OCI-LY1 (cell line): ENCODE results near the gene CD46.
"Not testable (repeated sequence)": the region's sequence is repeated elsewhere in the genome, so short reads cannot be mapped to it uniquely, and the experiment has no call there.

Experiments used
- H2AFZ ChIP-seq: fragments of 200-600 bp; sonication (generic), shearing (Covaris generic); 2 replicates; pipeline ENCODE4 v1.6.0; 2014; ENCODE audit warnings: antibody characterized with exemption, mild to moderate bottlenecking, low read length
- H3F3A ChIP-seq: fragments of 200-600 bp; sonication (generic), shearing (Covaris generic); 2 replicates; pipeline ENCODE4 v1.6.0; 2014; ENCODE audit warnings: mild to moderate bottlenecking, antibody characterized with exemption, low read length, moderate library complexity; ENCODE audit not compliant: insufficient read depth
- H3K27ac ChIP-seq: fragments of 200-600 bp; sonication (generic); 2 replicates; pipeline ENCODE4 v1.5.1; 2014; ENCODE audit warnings: low read length, mixed run types, mild to moderate bottlenecking, low read depth; ENCODE audit not compliant: poor library complexity, severe bottlenecking
- H3K27me3 ChIP-seq: fragments of 200-600 bp; sonication (generic); 2 replicates; pipeline ENCODE4 v1.6.0; 2014; ENCODE audit warnings: antibody characterized with exemption, mild to moderate bottlenecking, low read length, moderate library complexity; ENCODE audit not compliant: insufficient read depth
- H3K36me3 ChIP-seq: fragments of 200-600 bp; sonication (generic); 2 replicates; pipeline ENCODE4 v1.6.1; 2014; ENCODE audit warnings: mild to moderate bottlenecking, antibody characterized with exemption, low read length, moderate library complexity, mixed read lengths; ENCODE audit not compliant: insufficient read depth
- H3K4me1 ChIP-seq: fragments of 200-600 bp; sonication (generic); 2 replicates; pipeline ENCODE4 v1.5.1; 2014; ENCODE audit warnings: mild to moderate bottlenecking, low read length, moderate library complexity; ENCODE audit not compliant: insufficient read depth, severe bottlenecking
- H3K4me2 ChIP-seq: fragments of 200-600 bp; sonication (generic), shearing (Covaris generic); 2 replicates; pipeline ENCODE4 v1.6.1; 2014; ENCODE audit warnings: low read length
- H3K4me3 ChIP-seq: fragments of 200-600 bp; sonication (generic); 2 replicates; pipeline ENCODE4 v1.5.1; 2014; ENCODE audit warnings: low read length, low read depth, mild to moderate bottlenecking, mixed read lengths; ENCODE audit not compliant: poor library complexity, severe bottlenecking
- H3K79me2 ChIP-seq: fragments of 200-600 bp; shearing (Covaris generic); 2 replicates; pipeline ENCODE4 v1.6.1; 2016; ENCODE audit warnings: mixed run types, low read length, mixed read lengths; ENCODE audit not compliant: insufficient read depth
- H3K9ac ChIP-seq: fragments of 200-600 bp; sonication (generic), shearing (Covaris generic); 2 replicates; pipeline ENCODE4 v1.6.1; 2014; ENCODE audit warnings: mild to moderate bottlenecking, low read length, mixed read lengths
- H3K9me2 ChIP-seq: fragments of 200-600 bp; sonication (generic), shearing (Covaris generic); 2 replicates; pipeline ENCODE4 v1.6.1; 2014; ENCODE audit warnings: low read depth, mild to moderate bottlenecking, low read length, mixed read lengths
- H3K9me3 ChIP-seq: fragments of 200-600 bp; shearing (Covaris generic); 2 replicates; pipeline ENCODE4 v1.6.1; 2014; ENCODE audit warnings: low read length, mixed read lengths
- H4K20me1 ChIP-seq: fragments of 200-600 bp; sonication (generic), shearing (Covaris generic); 2 replicates; pipeline ENCODE4 v1.6.0; 2016; ENCODE audit warnings: mild to moderate bottlenecking, low read length; ENCODE audit not compliant: insufficient read depth
- CTCF ChIP-seq: fragments of 200-600 bp; sonication (generic), shearing (Covaris generic); IDR thresholded peaks from 2 replicates; pipeline ENCODE4 v1.5.1; 2017; ENCODE audit warnings: mild to moderate bottlenecking, antibody characterized with exemption, low read length, moderate library complexity, mixed read lengths
- EZH2 ChIP-seq: fragments of 200-600 bp; sonication (generic), shearing (Covaris generic); IDR thresholded peaks from 2 replicates; pipeline ENCODE4 v1.8.0; 2017; ENCODE audit warnings: borderline replicate concordance, mixed run types, mild to moderate bottlenecking, antibody characterized with exemption, low read length, moderate library complexity, mixed read lengths

CD46 gene

GRCh38 chr1:207711285-207711684, 40.6 kb upstream of the CD46 start:
- no peaks in the 10 kb centered on the region for H3F3A ChIP-seq
- H3K4me3 ChIP-seq = no peak overlapping the region
- no peaks in the 10 kb centered on the region for H3K79me2 ChIP-seq
- no peak overlapping the region for H2AFZ ChIP-seq
- no peaks in the 10 kb centered on the region for H3K4me1 ChIP-seq
- H3K9me3 ChIP-seq = no peaks in the 10 kb centered on the region
- no peak overlapping the region for H3K27ac ChIP-seq
- no peaks in the 10 kb centered on the region for H3K9me2 ChIP-seq
- no peak for TF ChIP-seq EZH2
- TF ChIP-seq CTCF = no peak
- H3K27me3 ChIP-seq = no peaks in the 10 kb centered on the region
- no peaks in the 10 kb centered on the region for H4K20me1 ChIP-seq
- no peak overlapping the region for H3K9ac ChIP-seq
- H3K4me2 ChIP-seq = no peak overlapping the region
- H3K36me3 ChIP-seq = no peaks in the 10 kb centered on the region

GRCh38 chr1:207712701-207713100, 39.2 kb upstream of the CD46 start:
- not testable (repeated sequence) for H3K9me3 ChIP-seq, H3K27ac ChIP-seq, H4K20me1 ChIP-seq, H3K4me3 ChIP-seq, H3K4me2 ChIP-seq, H3K4me1 ChIP-seq, H2AFZ ChIP-seq, H3F3A ChIP-seq, H3K9ac ChIP-seq, H3K9me2 ChIP-seq, H3K36me3 ChIP-seq, H3K79me2 ChIP-seq, H3K27me3 ChIP-seq

GRCh38 chr1:207713529-207713928, 38.3 kb upstream of the CD46 start:
- H3K4me3 ChIP-seq = no peak overlapping the region
- H3K27ac ChIP-seq = no peak overlapping the region
- no peak overlapping the region for H3K4me2 ChIP-seq
- H3K9ac ChIP-seq = no peak overlapping the region
- H3K9me2 ChIP-seq = no peaks in the 10 kb centered on the region
- H3F3A ChIP-seq = no peaks in the 10 kb centered on the region
- no peaks in the 10 kb centered on the region for H3K4me1 ChIP-seq
- H3K9me3 ChIP-seq = no peaks in the 10 kb centered on the region
- H3K79me2 ChIP-seq = no peaks in the 10 kb centered on the region
- H3K27me3 ChIP-seq = no peaks in the 10 kb centered on the region
- no peaks in the 10 kb centered on the region for H3K36me3 ChIP-seq
- no peaks in the 10 kb centered on the region for H4K20me1 ChIP-seq
- no peak overlapping the region for H2AFZ ChIP-seq
- no peak for TF ChIP-seq EZH2
- TF ChIP-seq CTCF = no peak

GRCh38 chr1:207719234-207719633, 32.6 kb upstream of the CD46 start:
- TF ChIP-seq EZH2 (no peak), CTCF (no peak)
- Histone ChIP-seq H3K4me1 (no peaks in the 10 kb centered on the region), H3K4me2 (no peak overlapping the region), H3K9me3 (no peaks in the 10 kb centered on the region), H3F3A (no peaks in the 10 kb centered on the region), H3K4me3 (no peak overlapping the region), H3K27me3 (no peaks in the 10 kb centered on the region), H4K20me1 (no peaks in the 10 kb centered on the region), H3K36me3 (no peaks in the 10 kb centered on the region), H3K9me2 (no peaks in the 10 kb centered on the region), H3K79me2 (no peaks in the 10 kb centered on the region), H3K27ac (no peak overlapping the region), H2AFZ (no peak overlapping the region), H3K9ac (no peak overlapping the region)

- H3K36me3 ChIP-seq, H3K4me2 ChIP-seq, H3K79me2 ChIP-seq, H3F3A ChIP-seq, H3K9ac ChIP-seq, H2AFZ ChIP-seq, H3K27me3 ChIP-seq, H3K9me2 ChIP-seq, H3K9me3 ChIP-seq, H3K27ac ChIP-seq, H3K4me1 ChIP-seq, H3K4me3 ChIP-seq, H4K20me1 ChIP-seq: not testable (repeated sequence)
Measured at GRCh38 chr1:207728200-207728858, 23.5 kb upstream of the CD46 start.
